DMS153 treated with DMSO at 0.1 percent for 48 hours (cell line): Measurements from ENCODE around the gene ITGA11.

Source experiments
- DNase-seq: peaks from one replicate; lab custom pipeline; 2025; ENCODE audit not compliant: unreplicated experiment; lab: John Stamatoyannopoulos, UW

ITGA11 gene

DNA sequence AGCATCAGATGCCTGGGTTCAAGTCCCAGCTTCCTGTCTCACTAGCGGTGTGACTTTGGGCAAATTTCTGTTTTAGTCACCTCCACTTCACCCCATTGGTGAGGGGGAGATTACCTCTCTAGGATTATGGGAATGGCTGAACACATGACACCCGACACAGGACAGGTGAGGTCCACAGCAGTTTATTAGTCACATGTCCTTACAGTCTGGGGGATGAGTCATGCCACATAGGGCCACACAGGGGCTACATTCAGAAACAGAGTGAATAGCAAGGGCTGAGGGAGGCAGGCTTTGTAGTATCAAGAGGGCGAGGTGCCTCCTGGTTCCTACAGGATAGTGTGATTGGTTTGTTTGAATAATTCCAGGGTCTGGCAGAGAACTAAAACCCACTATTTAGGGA is 15.2 kb upstream of the ITGA11 start:
- DNase-seq = no peak

- no peak for DNase-seq
Observed at GRCh38 chr15:68445351-68445750, 13.4 kb upstream of the ITGA11 start.

DNA sequence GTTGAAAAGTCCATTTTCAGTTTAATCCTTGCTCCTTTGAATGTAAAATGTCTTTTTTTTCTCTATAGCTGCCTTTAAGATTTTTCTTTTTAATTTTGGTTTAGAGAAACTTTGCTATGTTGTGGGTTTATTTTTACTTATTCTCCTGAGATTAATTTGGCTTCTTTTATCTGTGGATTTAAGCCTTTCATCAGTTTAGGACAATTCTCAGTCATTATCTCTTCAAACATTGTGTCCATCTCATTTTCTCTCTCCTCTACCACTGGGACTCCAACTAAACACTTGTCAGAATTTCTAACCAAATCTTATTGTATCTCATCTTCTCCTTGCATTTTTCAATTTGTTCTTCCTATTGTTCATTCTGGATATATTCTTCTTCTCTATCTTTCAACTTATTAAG is 12.4 kb upstream of the ITGA11 start:
- no peak for DNase-seq

DNA sequence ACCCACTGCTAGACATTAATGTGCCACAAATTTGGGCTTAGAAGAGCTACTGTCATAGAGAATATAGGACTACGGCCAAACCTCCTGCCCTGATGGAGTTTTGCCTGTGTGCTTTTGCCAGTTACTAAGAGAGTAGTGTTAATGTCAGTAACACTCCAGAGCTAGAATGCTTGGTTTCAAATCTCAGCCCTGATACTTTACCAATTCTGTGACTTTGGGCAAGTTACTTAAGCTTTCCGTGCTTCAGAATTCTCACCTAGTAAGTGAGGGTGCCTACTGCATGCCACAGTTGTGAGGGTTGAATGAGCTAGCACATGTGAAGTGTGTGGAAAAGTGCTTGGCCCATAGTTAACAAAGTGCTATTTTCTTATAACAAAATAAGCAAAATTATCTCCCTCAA is 10.9 kb upstream of the ITGA11 start:
- DNase-seq = no peak

- no peak for DNase-seq
Observed at GRCh38 chr15:68442041-68442440, 10.1 kb upstream of the ITGA11 start.

- no peak for DNase-seq
Observed at GRCh38 chr15:68441045-68441743, 9.2 kb upstream of the ITGA11 start.

GRCh38 chr15:68440136-68440535 is 8.2 kb upstream of the ITGA11 start:
- DNase-seq = no peak

DNA sequence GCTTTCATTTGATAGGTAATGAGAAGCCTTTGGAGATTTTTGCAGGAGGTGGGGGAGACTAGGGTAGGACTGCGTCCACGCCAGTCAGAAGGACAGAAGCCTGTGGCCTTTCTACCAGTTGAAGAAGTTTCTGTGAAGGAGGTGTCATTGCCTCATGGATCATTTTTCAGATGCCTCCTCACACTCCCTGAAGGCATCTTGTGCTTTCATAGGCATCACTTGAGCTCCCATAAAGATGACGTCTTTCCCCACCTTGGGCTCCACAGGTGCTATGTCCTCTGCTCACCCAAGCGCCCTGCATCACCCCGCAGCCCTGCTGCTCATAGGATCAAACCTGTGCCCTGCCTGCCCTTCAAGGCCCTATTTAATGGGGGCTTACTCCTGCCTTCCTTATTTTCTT is 7.5 kb upstream of the ITGA11 start:
- no peak for DNase-seq

GRCh38 chr15:68436680-68437079 is 4.7 kb upstream of the ITGA11 start:
- DNase-seq = no peak

GRCh38 chr15:68435966-68436365 is 4.0 kb upstream of the ITGA11 start:
- no peak for DNase-seq

- DNase-seq = no peak
Observed at GRCh38 chr15:68434021-68434420, 2.1 kb upstream of the ITGA11 start.

DNA sequence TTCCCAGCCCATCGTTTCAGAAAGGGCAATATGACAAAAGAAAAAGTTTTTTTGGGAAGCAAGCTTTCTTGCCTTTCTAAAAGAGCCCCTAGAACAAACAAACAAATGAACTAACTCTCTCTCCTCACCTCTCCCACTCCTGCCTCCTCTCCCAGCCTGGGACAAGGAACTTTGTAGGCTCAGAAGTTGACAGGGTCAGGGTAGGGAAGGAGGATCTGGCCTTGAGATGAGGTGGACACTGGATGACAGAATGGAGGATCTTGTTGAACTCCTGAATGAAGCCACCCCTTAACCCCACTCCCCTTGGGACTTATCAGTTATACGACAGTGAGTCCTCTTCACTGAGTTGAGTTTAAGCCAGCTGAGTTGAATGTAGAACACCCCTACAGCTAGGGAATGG is 1.6 kb upstream of the ITGA11 start:
- no peak for DNase-seq

GRCh38 chr15:68432441-68433064 is 590 bp upstream of the ITGA11 start:
- DNase-seq = no peak

GRCh38 chr15:68431037-68431791 is 749 bp downstream of the ITGA11 start:
- DNase-seq = no peak

DNA sequence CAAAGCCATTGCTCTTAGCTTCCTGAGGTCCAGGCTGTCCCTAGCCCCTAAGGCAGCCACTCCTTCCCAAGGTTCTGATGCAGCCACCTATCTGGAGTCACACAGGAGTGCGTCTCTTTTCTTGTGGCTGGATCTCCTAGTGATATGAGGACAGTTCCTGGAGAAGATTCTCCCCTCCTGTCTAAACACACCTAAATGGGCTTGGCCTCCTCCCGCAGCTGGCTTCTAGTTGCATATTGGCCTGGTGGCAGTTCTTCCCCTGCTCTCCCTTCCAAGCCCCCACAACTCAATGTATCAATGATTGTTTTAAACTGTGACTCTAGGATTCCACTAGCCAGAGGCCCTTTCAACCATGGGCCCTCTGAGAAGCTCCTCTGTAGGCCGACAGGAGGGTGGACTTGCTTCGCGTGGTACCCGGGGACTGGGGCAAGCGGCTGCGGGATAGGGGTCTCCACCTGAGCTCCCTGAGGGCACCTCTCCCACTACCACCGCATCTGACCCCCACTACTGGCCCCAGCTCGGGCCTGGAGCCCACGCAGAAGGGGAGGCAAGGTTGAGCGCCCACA is 1.4 kb downstream of the ITGA11 start:
- DNase-seq = no peak

DNA sequence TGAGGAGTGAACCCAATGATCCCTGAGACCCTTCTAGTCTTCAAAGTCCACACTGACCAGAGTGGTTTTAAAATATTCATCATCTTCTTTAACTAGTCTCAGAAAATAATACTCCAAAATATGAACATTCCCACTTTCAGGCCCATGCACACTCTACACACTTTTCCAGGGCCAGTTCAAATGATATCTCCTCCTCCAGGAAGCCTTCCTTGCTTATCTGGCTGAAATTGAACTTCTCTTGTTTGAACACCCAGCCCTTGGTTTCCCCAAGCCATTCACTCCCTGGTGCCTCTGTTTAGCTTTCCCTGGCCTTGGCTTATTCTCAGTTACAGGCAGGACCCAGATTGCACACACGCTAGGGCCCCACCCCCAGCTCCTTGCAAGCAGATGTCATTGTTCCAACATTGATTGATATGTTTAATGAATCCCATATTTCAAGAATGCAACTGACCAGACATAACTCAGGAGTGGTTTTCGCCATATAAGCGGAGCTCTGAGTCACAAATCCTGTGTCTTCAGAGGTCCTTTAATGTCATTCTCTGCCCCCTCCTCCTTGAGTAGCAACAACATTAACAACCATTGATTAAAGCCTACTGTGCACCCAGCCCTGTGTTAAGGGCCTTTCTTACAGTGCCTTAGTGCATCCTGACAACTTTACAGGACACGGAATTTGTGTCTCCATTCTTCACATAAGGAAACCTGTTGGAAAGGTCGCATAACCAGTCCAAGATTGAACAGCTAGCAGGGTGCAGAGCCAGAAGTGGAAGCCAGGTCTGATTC is 2.1 kb downstream of the ITGA11 start:
- no peak for DNase-seq

GRCh38 chr15:68428431-68428940 is 3.5 kb downstream of the ITGA11 start:
- no peak for DNase-seq

DNA sequence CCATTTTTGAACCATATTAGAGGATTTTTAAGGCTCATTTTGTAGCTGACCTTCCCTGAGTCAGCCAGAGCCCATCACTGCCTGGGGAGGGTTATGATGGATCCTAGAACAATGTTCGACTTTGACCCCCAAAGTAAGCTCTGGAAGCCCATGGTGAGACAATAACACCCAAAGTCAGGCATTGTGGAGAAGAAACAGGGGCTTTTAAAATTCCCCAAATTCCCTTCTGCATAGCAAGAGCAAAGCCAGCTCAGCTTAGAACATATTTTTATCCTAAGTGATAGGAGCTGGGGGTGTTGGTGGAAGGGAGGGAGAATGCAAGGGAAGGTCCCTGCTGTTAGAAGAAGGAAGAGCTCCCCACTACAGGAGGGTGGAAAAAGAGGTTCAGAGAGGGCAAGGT is 4.0 kb downstream of the ITGA11 start:
- DNase-seq = no peak

- no peak for DNase-seq
Observed at GRCh38 chr15:68427366-68427765, 4.6 kb downstream of the ITGA11 start.

DNA sequence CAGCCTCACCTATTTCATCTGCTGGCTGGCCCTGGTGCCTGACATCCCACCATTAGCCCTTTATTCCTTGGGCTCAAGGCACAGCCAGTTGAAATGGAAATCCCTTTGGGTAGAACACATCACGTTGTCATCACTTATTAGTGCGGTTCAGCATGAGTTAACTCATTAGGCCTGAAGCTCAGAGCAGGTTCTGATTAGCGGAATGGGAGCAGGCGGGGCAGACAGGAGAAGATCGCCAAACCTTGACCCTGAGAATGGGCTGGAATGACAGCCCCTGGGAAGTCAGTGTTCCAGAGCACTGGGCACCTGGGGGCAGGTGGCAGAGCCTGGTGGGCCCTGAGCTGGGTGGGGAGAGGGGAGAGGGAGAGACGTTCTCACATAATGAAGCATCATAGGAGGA is 5.8 kb downstream of the ITGA11 start:
- no peak for DNase-seq
